ENCODE data around the gene ASIC2. TPM values are rescaled to one million over a fixed set of nuclear protein-coding genes. Genes with fewer than 3 reads are reported as not detected.
A peak's percentile ranks its signal among the peaks of the same experiment; 100 is the strongest.

ASIC2 gene
- total RNA-seq, 1 experiment from 2014 or later = 0.11 TPM

DNA sequence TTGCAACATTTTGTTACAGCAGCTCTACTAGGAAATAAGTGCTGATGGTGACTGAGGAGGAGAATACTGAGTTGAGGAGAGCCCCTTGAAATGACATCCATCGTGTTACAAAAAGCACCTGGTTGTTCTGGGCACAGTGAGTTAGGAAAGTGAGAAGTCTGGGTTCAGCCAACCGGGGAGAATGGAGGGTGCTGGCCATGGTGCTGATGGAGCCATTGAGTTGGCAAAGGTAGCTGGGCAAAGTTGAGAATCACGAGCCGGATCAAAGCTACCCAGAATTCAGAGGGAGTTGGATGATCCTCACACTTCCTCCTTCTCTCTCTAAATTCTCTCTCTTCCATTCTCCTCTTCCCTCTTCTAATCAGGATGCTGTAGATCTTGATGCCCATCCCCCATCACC is 35.0 kb upstream of the ASIC2 start:
- Histone ChIP-seq H3K27ac (ENCODE audit: low read length) (no peak overlapping the region), H3K4me3 (ENCODE audit: low read length) (no peak overlapping the region), H3K4me1 (ENCODE audit: insufficient read depth, low read length) (no peaks in the 10 kb centered on the region), H3F3A (ENCODE audit: low read length, unreplicated experiment) (no peaks in the 10 kb centered on the region), H3K9me2 (replicated peaks; ENCODE audit: low read length) (no peaks in the 10 kb centered on the region), H2AFZ (ENCODE audit: low read length) (no peak overlapping the region), H4K20me1 (ENCODE audit: low read length) (no peaks in the 10 kb centered on the region), H3K9me3 (ENCODE audit: low read length) (no peaks in the 10 kb centered on the region), H3K4me2 (ENCODE audit: low read length) (no peak overlapping the region), H3K36me3 (ENCODE audit: low read depth, low read length) (no peaks in the 10 kb centered on the region), H3K9ac (ENCODE audit: low read length) (no peak overlapping the region), H3K27me3 (ENCODE audit: low read length) (no peaks in the 10 kb centered on the region), H3K79me2 (ENCODE audit: low read length) (no peaks in the 10 kb centered on the region)
- DNase-seq = peak; percentile 10
- ChIA-PET POLR2A (ENCODE audit: unreplicated experiment) (no interaction called here), CTCF (no interaction called here)
- intact Hi-C loops (cut with micrococcal nuclease) = no loop called here
- TF ChIP-seq, protein P1, sequence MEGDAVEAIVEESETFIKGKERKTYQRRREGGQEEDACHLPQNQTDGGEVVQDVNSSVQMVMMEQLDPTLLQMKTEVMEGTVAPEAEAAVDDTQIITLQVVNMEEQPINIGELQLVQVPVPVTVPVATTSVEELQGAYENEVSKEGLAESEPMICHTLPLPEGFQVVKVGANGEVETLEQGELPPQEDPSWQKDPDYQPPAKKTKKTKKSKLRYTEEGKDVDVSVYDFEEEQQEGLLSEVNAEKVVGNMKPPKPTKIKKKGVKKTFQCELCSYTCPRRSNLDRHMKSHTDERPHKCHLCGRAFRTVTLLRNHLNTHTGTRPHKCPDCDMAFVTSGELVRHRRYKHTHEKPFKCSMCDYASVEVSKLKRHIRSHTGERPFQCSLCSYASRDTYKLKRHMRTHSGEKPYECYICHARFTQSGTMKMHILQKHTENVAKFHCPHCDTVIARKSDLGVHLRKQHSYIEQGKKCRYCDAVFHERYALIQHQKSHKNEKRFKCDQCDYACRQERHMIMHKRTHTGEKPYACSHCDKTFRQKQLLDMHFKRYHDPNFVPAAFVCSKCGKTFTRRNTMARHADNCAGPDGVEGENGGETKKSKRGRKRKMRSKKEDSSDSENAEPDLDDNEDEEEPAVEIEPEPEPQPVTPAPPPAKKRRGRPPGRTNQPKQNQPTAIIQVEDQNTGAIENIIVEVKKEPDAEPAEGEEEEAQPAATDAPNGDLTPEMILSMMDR (conservative IDR thresholded peaks at IDR 0.05; ENCODE audit: low read depth, low read length) = no peak
- TF ChIP-seq EZH2phosphoT487 (IDR thresholded peaks at IDR 0.05; ENCODE audit: borderline replicate concordance, low read length) (no peak), EZH2 (IDR thresholded peaks at IDR 0.05; ENCODE audit: low read length, unreplicated experiment) (no peak)
- BruUV-seq (replicated peaks) = no TSS peak
- no peak for ATAC-seq

DNA sequence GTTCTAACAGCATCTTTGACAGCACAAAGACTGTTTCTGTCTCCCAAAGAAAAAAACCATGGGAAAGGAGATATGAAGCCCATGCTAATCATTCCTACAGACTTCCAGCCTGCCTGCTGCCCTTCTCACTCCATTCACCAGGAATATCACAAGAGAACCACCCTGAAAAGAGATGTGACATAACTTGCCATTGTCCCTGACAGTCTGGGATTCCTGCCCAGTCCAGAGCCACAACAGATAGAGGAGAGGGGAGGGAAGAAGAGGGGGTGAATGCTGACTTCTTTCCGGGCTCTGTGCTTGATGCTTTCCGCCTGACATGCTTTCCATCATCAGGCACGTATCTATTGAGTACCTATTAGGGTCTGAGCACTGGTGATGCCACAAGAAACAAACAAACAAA is 31.6 kb upstream of the ASIC2 start:
- POLR2A ChIA-PET (ENCODE audit: unreplicated experiment) = no interaction called here
- CTCF ChIA-PET = no interaction called here
- Histone ChIP-seq H3K27ac (ENCODE audit: low read length) (no peak overlapping the region), H3F3A (ENCODE audit: low read length, unreplicated experiment) (no peaks in the 10 kb centered on the region), H3K4me2 (ENCODE audit: low read length) (no peak overlapping the region), H3K9me3 (ENCODE audit: low read length) (no peaks in the 10 kb centered on the region), H3K79me2 (ENCODE audit: low read length) (no peaks in the 10 kb centered on the region), H2AFZ (ENCODE audit: low read length) (no peak overlapping the region), H3K4me3 (ENCODE audit: low read length) (no peak overlapping the region), H4K20me1 (ENCODE audit: low read length) (no peaks in the 10 kb centered on the region), H3K4me1 (ENCODE audit: insufficient read depth, low read length) (no peaks in the 10 kb centered on the region), H3K9me2 (replicated peaks; ENCODE audit: low read length) (no peaks in the 10 kb centered on the region), H3K27me3 (ENCODE audit: low read length) (peaks cover 10% of the 10 kb centered on the region; the same call in 1 of the 2 replicates), H3K9ac (ENCODE audit: low read length) (no peak overlapping the region), H3K36me3 (ENCODE audit: low read depth, low read length) (no peaks in the 10 kb centered on the region)
- DNase-seq = no peak
- no TSS peak for BruUV-seq (replicated peaks)
- TF ChIP-seq, protein P1 (conservative IDR thresholded peaks at IDR 0.05; ENCODE audit: low read depth, low read length) = no peak
- TF ChIP-seq EZH2phosphoT487 (IDR thresholded peaks at IDR 0.05; ENCODE audit: borderline replicate concordance, low read length) (no peak), EZH2 (IDR thresholded peaks at IDR 0.05; ENCODE audit: low read length, unreplicated experiment) (no peak)
- intact Hi-C loops (cut with micrococcal nuclease) = no loop called here
- ATAC-seq = no peak

DNA sequence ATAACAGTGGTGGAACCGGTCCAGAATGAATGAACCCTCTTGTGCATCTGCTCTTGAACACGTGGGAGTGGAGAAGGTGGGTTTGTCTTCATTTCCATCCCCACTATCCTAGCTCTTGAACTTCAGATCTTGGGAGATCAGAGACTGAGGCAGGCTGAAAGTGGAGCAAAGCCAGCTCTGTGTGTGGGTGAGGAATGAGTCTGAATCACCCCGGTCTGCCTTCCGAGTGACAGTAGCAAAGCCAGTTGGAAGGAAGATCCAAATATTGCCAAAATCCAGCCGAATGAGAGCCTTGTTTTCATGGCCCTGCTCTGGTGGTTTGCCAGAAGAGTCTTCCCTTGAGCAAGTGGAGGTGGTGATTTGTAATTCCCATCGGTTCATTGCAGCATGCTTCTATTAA is 29.0 kb upstream of the ASIC2 start:
- no TSS peak for BruUV-seq (replicated peaks)
- Histone ChIP-seq H2AFZ (ENCODE audit: low read length) (no peak overlapping the region), H3K9ac (ENCODE audit: low read length) (no peak overlapping the region), H3K9me2 (replicated peaks; ENCODE audit: low read length) (no peaks in the 10 kb centered on the region), H3K9me3 (ENCODE audit: low read length) (no peaks in the 10 kb centered on the region), H3K4me3 (ENCODE audit: low read length) (no peak overlapping the region), H3K27me3 (ENCODE audit: low read length) (peaks cover 15% of the 10 kb centered on the region; the same call in 1 of the 2 replicates), H3K36me3 (ENCODE audit: low read depth, low read length) (no peaks in the 10 kb centered on the region), H3K4me1 (ENCODE audit: insufficient read depth, low read length) (no peaks in the 10 kb centered on the region), H3F3A (ENCODE audit: low read length, unreplicated experiment) (no peaks in the 10 kb centered on the region), H3K79me2 (ENCODE audit: low read length) (no peaks in the 10 kb centered on the region), H3K27ac (ENCODE audit: low read length) (no peak overlapping the region), H3K4me2 (ENCODE audit: low read length) (no peak overlapping the region), H4K20me1 (ENCODE audit: low read length) (no peaks in the 10 kb centered on the region)
- TF ChIP-seq, protein P1 (conservative IDR thresholded peaks at IDR 0.05; ENCODE audit: low read depth, low read length) = no peak
- no peak for TF ChIP-seq EZH2 (IDR thresholded peaks at IDR 0.05; ENCODE audit: low read length, unreplicated experiment)
- no peak for TF ChIP-seq EZH2phosphoT487 (IDR thresholded peaks at IDR 0.05; ENCODE audit: borderline replicate concordance, low read length)
- POLR2A ChIA-PET (ENCODE audit: unreplicated experiment) = no interaction called here
- intact Hi-C loops (cut with micrococcal nuclease) = no loop called here
- CTCF ChIA-PET = no interaction called here
- DNase-seq (no peak), ATAC-seq (no peak)
